GM18517 (cell line): ENCODE results near the gene PDLIM7.
"Not testable (repeated sequence)": the region's sequence is repeated elsewhere in the genome, so short reads cannot be mapped to it uniquely, and the experiment has no call there.

Source experiments
- ATAC-seq: cut with Tn5 transposase; IDR thresholded peaks from one replicate; pipeline ENCODE4 v1.9.1; 2021; ENCODE audit warnings: mild to moderate bottlenecking, moderate library complexity; ENCODE audit not compliant: unreplicated experiment

Gene PDLIM7

GRCh38 chr5:177497292-177498012 lies at the start of gene PDLIM7:
PDLIM7 (minus strand) TSS chr5:177497604; CDS start chr5:177496512, 1,092 bp downstream.
- peak; percentile 63 for ATAC-seq

- no peak for ATAC-seq
Observed at GRCh38 chr5:177546258-177546741, 48.9 kb upstream of the PDLIM7 start.

- no peak for ATAC-seq
Observed at GRCh38 chr5:177545487-177546257, 48.3 kb upstream of the PDLIM7 start.

- ATAC-seq, result no peak
Observed at GRCh38 chr5:177542816-177543465, 45.5 kb upstream of the PDLIM7 start.

- no peak for ATAC-seq
Observed at GRCh38 chr5:177540438-177540837, 43.0 kb upstream of the PDLIM7 start.

- no peak for ATAC-seq
Observed at GRCh38 chr5:177539411-177539810, 42.0 kb upstream of the PDLIM7 start.

GRCh38 chr5:177538876-177539275 lies 41.5 kb upstream of the PDLIM7 start:
- ATAC-seq, result no peak

GRCh38 chr5:177537389-177538361 lies 40.3 kb upstream of the PDLIM7 start:
- ATAC-seq, result no peak

GRCh38 chr5:177536386-177536785 lies 39.0 kb upstream of the PDLIM7 start:
- no peak for ATAC-seq

- no peak for ATAC-seq
Observed at GRCh38 chr5:177535125-177535524, 37.7 kb upstream of the PDLIM7 start.

GRCh38 chr5:177534433-177534832 lies 37.0 kb upstream of the PDLIM7 start:
- not testable (repeated sequence) for ATAC-seq

- no peak for ATAC-seq
Observed at GRCh38 chr5:177531209-177531940, 34.0 kb upstream of the PDLIM7 start.

GRCh38 chr5:177530638-177531037 lies 33.2 kb upstream of the PDLIM7 start:
- no peak for ATAC-seq

- ATAC-seq, result no peak
Observed at GRCh38 chr5:177529247-177530203, 32.1 kb upstream of the PDLIM7 start.

GRCh38 chr5:177528631-177529030 lies 31.2 kb upstream of the PDLIM7 start:
- ATAC-seq, result no peak

- ATAC-seq, result no peak
Observed at GRCh38 chr5:177527595-177527994, 30.2 kb upstream of the PDLIM7 start.

GRCh38 chr5:177526791-177527190 lies 29.4 kb upstream of the PDLIM7 start:
- no peak for ATAC-seq

GRCh38 chr5:177526191-177526590 lies 28.8 kb upstream of the PDLIM7 start:
- no peak for ATAC-seq
